Mucosa of rectum (tissue), 2 donors: Measurements from ENCODE around the gene TEF.

Experiments
- H3K27ac ChIP-seq, 2 donors: one replicate each; pipeline ENCODE4 v1.7.0; 2013; ENCODE audit warnings: inconsistent platforms in 2 of 2, low read depth in 2 of 2, low read length in 2 of 2
- H3K27me3 ChIP-seq, 2 donors: one replicate each; pipeline ENCODE4 v1.7.0; 2013; ENCODE audit warnings: low read length in 2 of 2; ENCODE audit not compliant: control insufficient read depth in 2 of 2, insufficient read depth in 2 of 2
- H3K36me3 ChIP-seq, 2 donors: one replicate each; pipeline ENCODE4 v1.7.0; 2013; ENCODE audit warnings: low read length in 2 of 2; ENCODE audit not compliant: control insufficient read depth in 2 of 2, insufficient read depth in 2 of 2
- H3K4me1 ChIP-seq, 2 donors: one replicate each; pipeline ENCODE4 v1.7.0; 2013; ENCODE audit warnings: low read length in 2 of 2, mild to moderate bottlenecking in 1 of 2; ENCODE audit not compliant: control insufficient read depth in 2 of 2, insufficient read depth in 2 of 2
- H3K4me3 ChIP-seq, 2 donors: one replicate each; pipeline ENCODE4 v1.7.0; 2013; ENCODE audit warnings: low read length in 2 of 2
- H3K9ac ChIP-seq, 2 donors: one replicate each; pipeline ENCODE4 v1.7.0; 2013; ENCODE audit warnings: low read length in 2 of 2, low read depth in 1 of 2, mild to moderate bottlenecking in 1 of 2
- H3K9me3 ChIP-seq, 2 donors: one replicate each; pipeline ENCODE4 v1.7.0; 2013; ENCODE audit warnings: low read length in 2 of 2; ENCODE audit not compliant: control insufficient read depth in 2 of 2
- donor health status: healthy.
- donor health status: Normal muscosa, but diverticular disease.

Gene TEF

GRCh38 chr22:41377846-41378245, 3.9 kb upstream of the TEF start:
- H3K9ac ChIP-seq, result no peak overlapping the region
- no peak overlapping the region for H3K27ac ChIP-seq
- peaks cover 14 to 18% of the 10 kb centered on the region in 2 donors for H3K4me1 ChIP-seq
- no peaks in the 10 kb centered on the region for H3K36me3 ChIP-seq
- H3K27me3 ChIP-seq, result no peaks in the 10 kb centered on the region
- no peak overlapping the region for H3K4me3 ChIP-seq
- no peaks in the 10 kb centered on the region for H3K9me3 ChIP-seq

- Histone ChIP-seq H3K36me3 (no peaks in the 10 kb centered on the region), H3K4me1 (peaks cover 21 to 35% of the 10 kb centered on the region in 2 donors), H3K27me3 (no peaks in the 10 kb centered on the region), H3K9me3 (no peaks in the 10 kb centered on the region), H3K9ac (peak overlapping the region; percentile 92 to 95), H3K4me3 (peak overlapping the region; percentile 74 to 78), H3K27ac (peak overlapping the region; percentile 100)
Measured at GRCh38 chr22:41380993-41381328, 781 bp upstream of the TEF start.

GRCh38 chr22:41382098-41382578, 396 bp downstream of the TEF start:
- Histone ChIP-seq H3K4me1 (peaks cover 21 to 35% of the 10 kb centered on the region in 2 donors), H3K27ac (peak overlapping the region; percentile 100), H3K4me3 (peak overlapping the region; percentile 82), H3K9me3 (no peaks in the 10 kb centered on the region), H3K27me3 (no peaks in the 10 kb centered on the region), H3K36me3 (peaks cover 0 to under 1% of the 10 kb centered on the region in 2 donors), H3K9ac (peak overlapping the region; percentile 63 to 81)

GRCh38 chr22:41382610-41383009, 868 bp downstream of the TEF start:
- Histone ChIP-seq H3K9ac (peak overlapping the region; percentile 63 to 81), H3K4me3 (peak overlapping the region; percentile 82), H3K36me3 (peaks cover 4 to 5% of the 10 kb centered on the region in 2 donors), H3K27ac (peak overlapping the region; percentile 100), H3K27me3 (no peaks in the 10 kb centered on the region), H3K4me1 (peaks cover 21 to 35% of the 10 kb centered on the region in 2 donors), H3K9me3 (no peaks in the 10 kb centered on the region)

- Histone ChIP-seq H3K27ac (peak overlapping the region; percentile 100), H3K4me1 (peaks cover 21 to 35% of the 10 kb centered on the region in 2 donors), H3K36me3 (peaks cover 6 to 7% of the 10 kb centered on the region in 2 donors), H3K27me3 (no peaks in the 10 kb centered on the region), H3K4me3 (peak overlapping the region; percentile 82), H3K9ac (peak overlapping the region; percentile 63 to 81), H3K9me3 (no peaks in the 10 kb centered on the region)
Measured at GRCh38 chr22:41383085-41383484, 1.3 kb downstream of the TEF start.

- Histone ChIP-seq H3K4me3 (no peak overlapping the region), H3K27me3 (no peaks in the 10 kb centered on the region), H3K4me1 (peaks cover 21 to 35% of the 10 kb centered on the region in 2 donors), H3K9ac (no peak overlapping the region), H3K9me3 (no peaks in the 10 kb centered on the region), H3K36me3 (peaks cover 12 to 15% of the 10 kb centered on the region in 2 donors), H3K27ac (peak overlapping the region; percentile 100)
Measured at GRCh38 chr22:41384128-41384527, 2.4 kb downstream of the TEF start.

GRCh38 chr22:41387341-41387740, 5.6 kb downstream of the TEF start:
- Histone ChIP-seq H3K4me3 (no peak overlapping the region), H3K4me1 (peaks cover 13 to 22% of the 10 kb centered on the region in 2 donors), H3K27ac (no peak overlapping the region), H3K9ac (no peak overlapping the region), H3K36me3 (peaks cover 23 to 33% of the 10 kb centered on the region in 2 donors), H3K27me3 (no peaks in the 10 kb centered on the region), H3K9me3 (no peaks in the 10 kb centered on the region)

GRCh38 chr22:41394012-41394356, 12.2 kb downstream of the TEF start:
- Histone ChIP-seq H3K9me3 (no peaks in the 10 kb centered on the region), H3K27me3 (no peaks in the 10 kb centered on the region), H3K36me3 (peaks cover 51 to 60% of the 10 kb centered on the region in 2 donors), H3K27ac (no peak overlapping the region), H3K4me3 (no peak overlapping the region), H3K9ac (no peak overlapping the region), H3K4me1 (peaks cover 13 to 15% of the 10 kb centered on the region in 2 donors)

- H3K9me3 ChIP-seq, result no peaks in the 10 kb centered on the region
- no peak overlapping the region for H3K9ac ChIP-seq
- H3K4me1 ChIP-seq, result peaks cover 13 to 15% of the 10 kb centered on the region in 2 donors
- H3K27me3 ChIP-seq, result no peaks in the 10 kb centered on the region
- no peak overlapping the region for H3K27ac ChIP-seq
- H3K4me3 ChIP-seq, result no peak overlapping the region
- peaks cover 46 to 53% of the 10 kb centered on the region in 2 donors for H3K36me3 ChIP-seq
Measured at GRCh38 chr22:41395531-41396240, 13.9 kb downstream of the TEF start.

GRCh38 chr22:41397143-41397811, 15.5 kb downstream of the TEF start:
- H3K9ac ChIP-seq, result peak overlapping the region; percentile 34 to 41
- peak overlapping the region in 1 of 2 donors; percentile 20 for H3K4me3 ChIP-seq
- peaks cover 20 to 22% of the 10 kb centered on the region in 2 donors for H3K4me1 ChIP-seq
- H3K36me3 ChIP-seq, result peaks cover 42 to 43% of the 10 kb centered on the region in 2 donors
- H3K27me3 ChIP-seq, result no peaks in the 10 kb centered on the region
- H3K9me3 ChIP-seq, result no peaks in the 10 kb centered on the region
- peak overlapping the region; percentile 81 for H3K27ac ChIP-seq
